ENCODE data around the gene PDE7B.

DNA sequence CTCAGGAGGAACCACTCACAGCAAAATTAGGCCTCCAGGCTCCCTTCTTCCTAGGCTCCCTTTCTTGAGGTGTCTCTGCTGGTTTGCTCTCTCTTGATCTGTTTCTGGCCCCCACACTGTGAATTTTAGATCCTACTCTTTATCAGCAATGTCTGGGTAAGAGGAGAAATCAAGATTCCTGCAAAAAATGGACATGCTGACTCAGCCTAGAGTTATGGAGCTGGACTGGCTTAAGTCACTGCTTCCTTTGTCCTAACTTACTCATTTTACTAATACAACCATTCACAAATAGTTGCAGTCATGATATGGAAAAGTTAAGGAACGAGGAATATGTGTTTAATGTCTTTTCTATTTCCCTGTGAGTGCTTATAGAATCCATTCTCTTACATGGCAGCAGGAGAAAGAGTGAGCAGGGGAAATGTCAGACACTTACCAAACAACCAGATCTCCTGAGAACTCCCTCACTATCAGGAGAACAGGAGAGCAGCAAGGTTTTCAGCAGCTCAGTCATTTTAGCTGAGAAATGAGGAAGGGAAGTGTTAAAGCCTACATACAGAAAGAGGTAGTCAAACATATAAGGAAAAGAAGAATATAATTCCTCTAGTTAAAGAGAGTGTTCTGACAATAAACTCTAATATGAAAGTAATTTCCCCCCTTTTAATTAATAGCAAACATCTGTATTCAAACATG, 160.8 kb downstream of the PDE7B start:
- no peak for TF ChIP-seq CTCF (conservative IDR thresholded peaks at IDR 0.05; ENCODE audit: low read depth, low read length)
- TF ChIP-seq EZH2 (IDR thresholded peaks at IDR 0.05; ENCODE audit: borderline replicate concordance, low read depth, low read length, poor library complexity, severe bottlenecking), result no peak

Data from A673 (cell line).